ENCODE measurements around the gene CTNNA2.

Gene CTNNA2

GRCh38 chr2:79916285-79916684, 403.4 kb downstream of the CTNNA2 start:
- no peaks in the 10 kb centered on the region for H3K4me1 Mint-ChIP-seq
- no peak for TF ChIP-seq CTCF (IDR thresholded peaks at IDR 0.05; ENCODE audit: unreplicated experiment in 3 of 3)
- no peaks in the 10 kb centered on the region for H3K36me3 Mint-ChIP-seq (ENCODE audit: low read depth)
- H3K4me3 Mint-ChIP-seq: no peak overlapping the region
- no peaks in the 10 kb centered on the region for H3K9me3 Mint-ChIP-seq
- no peak overlapping the region for H3K27ac Mint-ChIP-seq
- no peaks in the 10 kb centered on the region for H3K27me3 Mint-ChIP-seq (ENCODE audit: low read depth)

GRCh38 chr2:79920512-79921076, 407.7 kb downstream of the CTNNA2 start:
- H3K9me3 Mint-ChIP-seq: no peaks in the 10 kb centered on the region
- peak overlapping the region in 1 of 3 experiments; percentile 4 for H3K27ac Mint-ChIP-seq

DNA sequence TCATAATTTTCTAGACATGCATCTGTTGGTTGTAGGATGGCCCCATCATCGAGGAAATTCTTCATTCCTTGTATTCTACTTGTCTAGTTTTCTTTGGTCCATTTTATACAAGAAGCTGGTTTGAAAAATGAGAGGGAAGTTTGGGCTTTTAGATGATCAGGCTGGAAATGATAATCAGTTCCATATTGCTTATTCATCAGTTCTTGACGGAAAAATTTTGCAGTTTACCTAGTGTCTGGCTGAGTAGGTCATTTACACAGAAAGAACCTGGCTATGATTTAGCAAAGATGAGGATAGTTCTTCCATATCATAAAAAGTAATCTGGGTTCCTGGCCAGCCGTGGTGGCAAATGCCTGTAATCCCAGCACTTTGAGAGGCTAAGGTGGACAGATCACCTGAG, 416.8 kb downstream of the CTNNA2 start:
- no peak overlapping the region for H3K27ac Mint-ChIP-seq
- TF ChIP-seq CTCF (IDR thresholded peaks at IDR 0.05; ENCODE audit: unreplicated experiment in 3 of 3): no peak
- no peak overlapping the region for H3K4me3 Mint-ChIP-seq
- H3K36me3 Mint-ChIP-seq (ENCODE audit: low read depth): no peaks in the 10 kb centered on the region
- H3K4me1 Mint-ChIP-seq: no peaks in the 10 kb centered on the region
- peaks cover 5% of the 10 kb centered on the region for H3K27me3 Mint-ChIP-seq (ENCODE audit: low read depth)
- H3K9me3 Mint-ChIP-seq: no peaks in the 10 kb centered on the region

More at GRCh38 chr2:79920512-79921076, 407.7 kb downstream of the CTNNA2 start:
- Mint-ChIP-seq H3K4me3 (no peak overlapping the region), H3K4me1 (no peaks in the 10 kb centered on the region), H3K27me3 (ENCODE audit: low read depth) (no peaks in the 10 kb centered on the region), H3K36me3 (ENCODE audit: low read depth) (no peaks in the 10 kb centered on the region)
- no peak for TF ChIP-seq CTCF (IDR thresholded peaks at IDR 0.05; ENCODE audit: unreplicated experiment in 3 of 3)

GRCh38 chr2:79935046-79935732, 422.3 kb downstream of the CTNNA2 start:
- H3K4me1 Mint-ChIP-seq: peaks cover 13% of the 10 kb centered on the region
- peaks cover 9% of the 10 kb centered on the region for H3K27me3 Mint-ChIP-seq (ENCODE audit: low read depth)
- no peak for TF ChIP-seq CTCF (IDR thresholded peaks at IDR 0.05; ENCODE audit: unreplicated experiment in 3 of 3)
- H3K36me3 Mint-ChIP-seq (ENCODE audit: low read depth): no peaks in the 10 kb centered on the region
- H3K4me3 Mint-ChIP-seq: no peak overlapping the region
- no peaks in the 10 kb centered on the region for H3K9me3 Mint-ChIP-seq
- H3K27ac Mint-ChIP-seq: no peak overlapping the region

- Mint-ChIP-seq H3K9me3 (no peaks in the 10 kb centered on the region), H3K27me3 (ENCODE audit: low read depth) (peaks cover 9% of the 10 kb centered on the region)
- peak; percentile 62 to 65 (median 64) for TF ChIP-seq CTCF (IDR thresholded peaks at IDR 0.05; ENCODE audit: unreplicated experiment in 3 of 3)
These were observed 423.2 kb downstream of the CTNNA2 start for GRCh38 chr2:79935771-79936657.

More at GRCh38 chr2:79935771-79936657, 423.2 kb downstream of the CTNNA2 start:
- no peaks in the 10 kb centered on the region for H3K36me3 Mint-ChIP-seq (ENCODE audit: low read depth)
- peak overlapping the region; percentile 68 to 78 (median 76) for H3K4me3 Mint-ChIP-seq
- peaks cover 13% of the 10 kb centered on the region for H3K4me1 Mint-ChIP-seq
- H3K27ac Mint-ChIP-seq: peak overlapping the region in 2 of 3 experiments; percentile 45 to 62

Measured in nephron (organoid).